ENCODE measurements around the gene MCM9.
A peak's percentile ranks its signal among the peaks of the same experiment; 100 is the strongest.

MCM9 gene

DNA sequence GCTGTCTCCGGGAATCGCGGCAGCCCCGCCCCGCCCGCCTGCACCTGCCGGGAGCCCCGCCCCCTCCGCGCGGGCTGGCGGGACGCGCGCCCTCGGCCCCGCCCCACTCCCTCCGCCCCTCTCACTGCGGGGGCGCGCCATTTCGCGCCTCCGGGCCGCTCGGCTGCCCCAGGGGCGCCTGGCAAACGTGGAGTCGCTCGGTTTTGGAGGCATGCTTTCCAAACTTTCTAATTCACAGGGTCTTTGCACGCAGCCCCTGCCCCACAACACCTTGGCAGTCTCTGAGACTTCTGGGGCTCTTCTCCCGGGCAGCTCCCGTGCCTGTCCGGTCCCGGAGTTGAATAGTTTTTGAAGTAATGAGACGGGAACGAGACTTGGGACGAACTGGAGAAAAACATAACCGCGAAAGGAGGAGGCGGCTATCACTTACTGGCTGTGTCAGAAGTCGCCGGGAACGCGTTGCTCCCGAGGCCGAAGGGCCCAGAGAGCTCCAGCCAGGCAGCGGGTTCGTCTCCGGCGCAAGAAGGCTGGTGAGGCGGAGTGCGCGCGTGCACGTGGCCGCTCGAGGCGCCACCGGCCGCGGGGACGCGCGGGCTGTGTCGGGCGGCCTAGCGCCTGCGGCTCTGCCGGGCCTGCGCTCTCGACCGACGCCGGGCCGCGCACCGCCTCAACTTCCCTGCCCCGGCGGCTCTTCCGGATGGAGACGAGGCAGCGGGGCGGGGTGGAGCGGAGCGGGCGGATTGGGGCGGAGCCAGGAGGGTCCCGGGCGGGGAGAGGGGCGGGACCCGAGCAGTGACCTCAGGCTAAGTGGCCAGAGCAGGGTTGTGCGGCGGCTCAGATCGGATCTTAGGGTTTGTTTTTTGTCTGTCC, at the start of gene MCM9:
TSS of gene MCM9 (minus strand) at position 699 of the 870 bp plus-strand sequence. CDS start 3,436 bp downstream, outside the sequence.
- peak; percentile 93 for DNase-seq

- DNase-seq, result no peak
Observed at GRCh38 chr6:118984342-118984741, 49.4 kb upstream of the MCM9 start.

GRCh38 chr6:118982575-118982911, 47.6 kb upstream of the MCM9 start:
- DNase-seq, result no peak

GRCh38 chr6:118981884-118982574, 47.1 kb upstream of the MCM9 start:
- DNase-seq, result no peak

- no peak for DNase-seq
Observed at GRCh38 chr6:118980063-118980462, 45.1 kb upstream of the MCM9 start.

GRCh38 chr6:118974790-118975189, 39.8 kb upstream of the MCM9 start:
- no peak for DNase-seq

GRCh38 chr6:118971682-118972081, 36.7 kb upstream of the MCM9 start:
- no peak for DNase-seq

GRCh38 chr6:118970866-118971265, 35.9 kb upstream of the MCM9 start:
- DNase-seq, result no peak

DNA sequence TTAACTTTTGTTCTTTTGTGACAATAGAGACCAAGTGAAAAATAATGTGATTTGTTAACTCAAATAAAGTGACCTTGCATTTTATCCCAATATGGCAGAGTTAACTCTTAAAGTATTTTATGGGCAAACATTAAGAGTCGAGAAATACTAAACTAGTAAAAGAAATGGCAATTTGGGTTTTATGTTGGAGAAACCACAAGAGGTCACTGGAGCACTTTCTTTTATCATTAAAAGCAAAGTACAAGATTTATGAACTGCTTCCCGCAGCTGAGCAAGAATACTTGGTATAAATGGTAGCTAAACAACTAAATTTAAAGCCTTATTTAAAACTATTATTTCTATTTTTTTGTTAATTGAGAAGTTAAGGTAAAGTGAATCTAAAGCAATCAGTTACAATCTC, 33.5 kb upstream of the MCM9 start:
- no peak for DNase-seq

DNA sequence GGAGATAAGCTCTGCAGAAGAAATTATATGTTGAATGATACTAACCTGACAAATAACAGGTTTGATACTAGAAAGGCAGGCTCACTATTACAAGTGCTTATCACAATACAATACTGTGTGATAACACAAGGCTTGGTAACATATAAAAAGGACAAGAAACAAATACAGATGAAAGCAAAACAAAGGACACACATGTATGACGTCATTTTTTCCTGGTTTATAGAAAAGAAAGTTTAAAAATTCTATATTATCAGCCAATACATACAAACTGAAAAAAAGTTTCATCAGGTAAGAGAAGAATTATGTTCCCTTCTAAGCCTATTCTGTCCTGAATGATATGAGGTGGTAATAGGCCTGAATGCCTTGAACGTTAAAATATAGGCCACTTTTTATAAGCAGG, 32.3 kb upstream of the MCM9 start:
- DNase-seq, result no peak

DNA sequence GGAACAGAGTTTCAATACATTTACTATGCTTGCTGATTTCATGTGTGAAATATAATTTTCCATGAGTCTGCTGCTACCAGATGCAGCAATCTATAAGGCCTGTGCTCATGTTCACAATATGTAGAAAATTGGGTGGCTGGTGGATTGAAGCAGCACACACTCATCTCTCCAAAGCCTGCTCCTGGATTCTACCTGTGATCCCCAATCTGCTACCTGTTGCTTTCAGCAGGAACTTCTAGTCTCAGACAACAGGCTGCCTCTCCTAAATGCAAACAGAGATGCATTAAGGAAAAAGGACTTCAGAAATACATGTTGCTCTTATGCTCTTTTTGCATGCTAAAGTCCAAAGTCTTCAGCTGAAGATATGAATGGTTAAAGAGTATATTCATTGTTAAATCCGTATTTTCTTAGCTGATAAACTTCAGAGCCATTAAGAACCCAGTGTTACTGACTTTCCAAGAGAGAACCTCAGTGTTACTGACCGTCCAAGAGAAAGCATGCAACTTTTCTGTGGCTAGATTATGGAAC, 30.9 kb upstream of the MCM9 start:
- no peak for DNase-seq

- no peak for DNase-seq
Observed at GRCh38 chr6:118965371-118965770, 30.4 kb upstream of the MCM9 start.

DNA sequence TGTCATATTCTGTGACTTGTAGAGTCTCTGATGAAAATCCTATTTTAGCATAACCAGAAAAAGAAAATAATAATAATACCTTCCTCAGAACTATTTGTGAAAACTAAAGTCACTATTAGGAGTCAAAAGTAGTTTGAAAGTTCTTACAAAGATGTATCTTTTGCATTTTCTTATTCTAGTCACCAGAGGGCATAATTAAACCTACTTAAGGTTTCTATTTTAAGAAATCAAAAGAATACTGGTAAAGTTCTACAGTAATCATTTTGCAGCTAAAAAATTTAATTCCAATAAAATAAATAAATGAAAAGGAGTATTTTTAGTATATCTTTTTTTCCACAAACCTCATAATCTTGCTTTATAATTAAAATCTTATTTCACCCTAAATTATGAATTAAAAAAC, 28.0 kb upstream of the MCM9 start:
- DNase-seq, result no peak

DNA sequence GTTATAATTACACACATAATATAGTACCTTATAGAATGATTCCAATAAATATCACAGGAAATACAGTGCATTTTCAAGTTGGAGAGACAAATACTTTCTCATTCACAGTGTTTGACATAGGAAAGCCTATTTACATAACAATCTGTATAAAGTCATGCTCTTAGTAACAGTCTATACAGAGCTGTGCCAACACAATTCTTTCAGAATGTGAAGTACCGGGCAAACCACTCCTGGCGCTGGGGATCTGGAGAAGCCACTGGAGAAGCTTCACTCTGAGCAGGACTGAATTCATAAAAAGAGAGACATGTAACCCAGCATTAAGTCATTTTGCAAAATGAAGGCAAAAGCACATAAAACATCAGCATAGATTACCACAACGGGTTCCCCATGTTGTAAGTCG, 24.9 kb upstream of the MCM9 start:
- DNase-seq, result no peak

GRCh38 chr6:118953391-118953790, 18.4 kb upstream of the MCM9 start:
- DNase-seq, result no peak

- DNase-seq, result no peak
Observed at GRCh38 chr6:118952683-118953082, 17.7 kb upstream of the MCM9 start.

GRCh38 chr6:118945217-118945616, 10.3 kb upstream of the MCM9 start:
- DNase-seq, result no peak

- DNase-seq, result no peak
Observed at GRCh38 chr6:118940770-118941169, 5.8 kb upstream of the MCM9 start.

DNA sequence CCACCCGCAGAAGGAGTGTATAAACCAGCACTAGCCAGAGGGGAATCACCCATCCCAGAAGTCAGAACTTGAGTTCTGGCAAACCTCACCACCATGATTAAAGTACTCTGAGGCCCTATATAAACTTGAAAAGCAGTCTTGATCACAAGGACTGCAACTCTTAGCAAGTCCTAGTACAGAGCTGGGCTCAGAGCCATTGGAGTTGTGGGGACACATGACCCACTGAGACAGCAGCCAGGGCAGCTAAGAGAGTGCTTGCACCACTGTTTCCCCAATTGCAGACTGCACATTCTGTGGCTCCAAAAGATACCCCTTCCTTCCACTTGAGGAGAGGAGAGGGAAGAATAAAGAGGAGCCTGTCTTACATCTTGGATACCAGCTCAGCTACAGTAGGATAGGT, 4.7 kb upstream of the MCM9 start:
- DNase-seq, result no peak

- no peak for DNase-seq
Observed at GRCh38 chr6:118935978-118936703, 1.2 kb upstream of the MCM9 start.

GRCh38 chr6:118935331-118935668, 341 bp upstream of the MCM9 start:
- no peak for DNase-seq

DNA sequence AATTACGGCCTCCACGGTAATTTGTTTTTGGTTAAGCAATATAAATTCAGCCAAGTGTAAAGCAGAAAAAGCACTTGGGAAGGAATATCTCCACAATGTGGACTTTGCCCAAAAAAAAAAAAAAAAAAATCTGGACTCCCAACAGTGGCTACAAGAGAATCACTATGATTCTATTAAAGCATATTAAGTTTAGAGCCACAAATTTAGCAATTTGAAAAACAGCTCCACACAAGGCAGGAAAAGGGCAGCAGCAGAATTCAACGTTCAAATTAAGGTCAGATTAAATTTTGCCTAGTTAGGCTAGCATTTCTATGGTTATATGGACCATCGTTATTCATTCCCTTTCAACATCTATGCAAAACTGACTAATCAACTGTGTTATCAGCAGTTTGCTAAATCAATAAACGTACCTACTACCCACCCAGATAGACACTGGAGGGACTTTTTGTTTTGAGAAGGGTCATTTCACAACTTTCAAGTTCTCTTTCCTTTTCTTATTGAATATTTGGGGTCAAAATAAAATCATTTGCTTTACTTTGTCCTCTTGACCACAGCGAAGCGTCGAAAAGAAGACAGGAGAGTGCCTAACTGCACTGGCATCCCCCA, 1.0 kb downstream of the MCM9 start:
- DNase-seq, result no peak

GRCh38 chr6:118932421-118932820, 2.5 kb downstream of the MCM9 start:
- DNase-seq, result no peak

All from activated T-cell treated with anti-CD3 and anti-CD28 coated beads, Interleukin-2, amount 50 U/mL, for 1 hour (primary cell).